ENCODE results near the gene CRABP1.

Gene CRABP1

GRCh38 chr15:78358102-78358870 is 18.1 kb downstream of the CRABP1 start:
- Histone ChIP-seq H3K4me3 (no peak overlapping the region), H3K36me3 (no peaks in the 10 kb centered on the region), H3K27me3 (peaks cover 0 to 29% of the 10 kb centered on the region in 2 donors), H3K27ac (no peak overlapping the region), H3K4me1 (no peaks in the 10 kb centered on the region), H3K9me3 (no peaks in the 10 kb centered on the region)
- DNase-seq: no peak
- intact Hi-C loops (cut with DNase I; ENCODE audit: low total_unique reads): no loop called here
- TF ChIP-seq, protein P1, sequence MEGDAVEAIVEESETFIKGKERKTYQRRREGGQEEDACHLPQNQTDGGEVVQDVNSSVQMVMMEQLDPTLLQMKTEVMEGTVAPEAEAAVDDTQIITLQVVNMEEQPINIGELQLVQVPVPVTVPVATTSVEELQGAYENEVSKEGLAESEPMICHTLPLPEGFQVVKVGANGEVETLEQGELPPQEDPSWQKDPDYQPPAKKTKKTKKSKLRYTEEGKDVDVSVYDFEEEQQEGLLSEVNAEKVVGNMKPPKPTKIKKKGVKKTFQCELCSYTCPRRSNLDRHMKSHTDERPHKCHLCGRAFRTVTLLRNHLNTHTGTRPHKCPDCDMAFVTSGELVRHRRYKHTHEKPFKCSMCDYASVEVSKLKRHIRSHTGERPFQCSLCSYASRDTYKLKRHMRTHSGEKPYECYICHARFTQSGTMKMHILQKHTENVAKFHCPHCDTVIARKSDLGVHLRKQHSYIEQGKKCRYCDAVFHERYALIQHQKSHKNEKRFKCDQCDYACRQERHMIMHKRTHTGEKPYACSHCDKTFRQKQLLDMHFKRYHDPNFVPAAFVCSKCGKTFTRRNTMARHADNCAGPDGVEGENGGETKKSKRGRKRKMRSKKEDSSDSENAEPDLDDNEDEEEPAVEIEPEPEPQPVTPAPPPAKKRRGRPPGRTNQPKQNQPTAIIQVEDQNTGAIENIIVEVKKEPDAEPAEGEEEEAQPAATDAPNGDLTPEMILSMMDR (IDR thresholded peaks at IDR 0.05): no peak

DNA sequence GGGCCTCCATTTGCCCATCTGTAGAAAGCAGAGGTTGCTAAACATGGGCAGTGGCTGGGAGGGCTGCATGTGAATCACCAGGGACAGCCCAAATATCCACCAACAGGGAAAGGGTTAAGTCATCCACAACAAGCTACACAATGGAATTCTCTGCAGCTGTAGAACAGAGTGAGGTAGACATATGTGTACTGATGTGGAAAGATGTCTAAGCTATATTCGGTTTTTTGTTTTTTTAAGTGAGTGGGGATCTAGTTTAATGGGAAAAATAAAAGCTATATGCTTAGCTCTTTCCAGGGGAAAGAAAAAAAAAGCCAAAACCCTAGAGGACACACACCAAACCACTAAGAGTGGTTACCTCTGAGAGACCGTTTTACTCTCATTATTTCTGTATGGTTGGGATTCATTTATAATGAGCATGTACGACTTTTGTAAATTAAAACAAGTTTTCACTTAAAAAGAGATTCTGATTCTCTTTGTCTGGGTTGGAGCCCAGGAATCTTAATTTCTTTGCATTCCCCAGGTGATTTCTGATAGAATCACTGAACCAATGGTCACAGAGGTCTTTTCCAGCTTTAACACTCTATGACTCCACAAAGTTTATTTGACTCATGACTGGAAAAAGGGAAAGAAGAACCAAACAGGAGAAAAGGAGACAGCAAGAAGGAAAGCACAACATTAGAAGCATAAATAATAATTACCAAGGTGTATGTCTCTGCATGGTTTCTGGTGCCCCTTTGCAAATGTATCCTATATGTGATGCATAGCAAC is 19.1 kb downstream of the CRABP1 start:
- TF ChIP-seq, protein P1 (IDR thresholded peaks at IDR 0.05): no peak
- Histone ChIP-seq H3K4me3 (no peak overlapping the region), H3K27me3 (peaks cover 0 to 33% of the 10 kb centered on the region in 2 donors), H3K36me3 (no peaks in the 10 kb centered on the region), H3K4me1 (no peaks in the 10 kb centered on the region), H3K9me3 (no peaks in the 10 kb centered on the region), H3K27ac (no peak overlapping the region)
- intact Hi-C loops (cut with DNase I; ENCODE audit: low total_unique reads): no loop called here
- no peak for DNase-seq

- intact Hi-C loops (cut with DNase I; ENCODE audit: low total_unique reads): no loop called here
- no peak overlapping the region for H3K27ac ChIP-seq
- DNase-seq: peak in 1 of 2 donors; percentile 32
Observed at GRCh38 chr15:78360367-78360801, 20.2 kb downstream of the CRABP1 start.

GRCh38 chr15:78360958-78361718 is 21.0 kb downstream of the CRABP1 start:
- Histone ChIP-seq H3K27ac (no peak overlapping the region), H3K36me3 (no peaks in the 10 kb centered on the region), H3K4me3 (no peak overlapping the region), H3K4me1 (no peaks in the 10 kb centered on the region), H3K9me3 (no peaks in the 10 kb centered on the region), H3K27me3 (peaks cover 0 to 40% of the 10 kb centered on the region in 2 donors)
- intact Hi-C loops (cut with DNase I; ENCODE audit: low total_unique reads): no loop called here
- TF ChIP-seq, protein P1 (IDR thresholded peaks at IDR 0.05): no peak
- DNase-seq: peak in 1 of 2 donors; percentile 46

More at GRCh38 chr15:78360367-78360801, 20.2 kb downstream of the CRABP1 start:
- Histone ChIP-seq H3K9me3 (no peaks in the 10 kb centered on the region), H3K4me3 (no peak overlapping the region), H3K36me3 (no peaks in the 10 kb centered on the region), H3K27me3 (peaks cover 0 to 35% of the 10 kb centered on the region in 2 donors), H3K4me1 (no peaks in the 10 kb centered on the region)
- TF ChIP-seq, protein P1 (IDR thresholded peaks at IDR 0.05): no peak

DNA sequence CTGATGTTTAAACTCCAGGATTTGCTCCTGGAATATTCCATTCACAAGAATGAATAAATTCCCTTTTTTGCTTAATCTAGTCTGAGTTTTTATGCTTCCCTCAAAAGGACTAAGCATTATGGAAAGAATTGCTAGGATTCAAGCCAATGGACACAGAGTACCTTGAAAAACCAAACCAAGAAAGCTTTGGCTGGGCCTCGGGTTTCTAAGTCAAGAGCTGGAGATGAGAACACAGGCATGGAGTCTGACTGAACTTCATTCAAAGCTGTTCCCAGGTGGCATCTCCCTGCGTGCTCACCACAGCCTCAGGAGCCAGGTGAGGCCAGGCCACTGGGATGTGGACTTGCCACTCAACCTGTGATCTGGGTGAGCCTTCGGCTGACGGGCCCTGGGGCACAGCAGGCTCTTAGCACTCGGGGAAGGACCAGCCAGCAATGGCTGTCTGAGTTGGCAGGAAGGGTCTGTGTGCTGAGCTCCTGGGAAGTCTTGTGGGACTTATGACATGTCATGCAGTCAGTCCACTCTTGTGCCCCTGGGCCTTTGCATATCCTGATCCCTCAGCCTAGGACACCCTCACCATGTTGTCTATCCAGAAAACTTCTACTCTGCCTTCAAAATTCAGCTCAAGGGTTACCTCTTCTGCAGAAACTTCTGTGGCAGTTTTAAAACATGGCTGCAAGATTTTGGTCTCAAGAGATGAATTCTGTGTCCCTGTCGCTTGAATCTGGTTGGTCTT is 21.8 kb downstream of the CRABP1 start:
- intact Hi-C loops (cut with DNase I; ENCODE audit: low total_unique reads): no loop called here
- Histone ChIP-seq H3K4me1 (no peaks in the 10 kb centered on the region), H3K27ac (no peak overlapping the region), H3K9me3 (no peaks in the 10 kb centered on the region), H3K27me3 (peaks cover 0 to 42% of the 10 kb centered on the region in 2 donors), H3K36me3 (no peaks in the 10 kb centered on the region), H3K4me3 (no peak overlapping the region)
- TF ChIP-seq, protein P1 (IDR thresholded peaks at IDR 0.05): no peak
- peak in 1 of 2 donors; percentile 20 for DNase-seq
